Peyer's patch (tissue), 4 donors: ENCODE data around the gene RDH5. TPM values are rescaled to one million over a fixed set of nuclear protein-coding genes. Genes with fewer than 3 reads are reported as not detected.

Experiments used
- DNase-seq, 3 donors: peaks; one replicate each; pipeline ENCODE4 v3.0.0-alpha.2; 2017 to 2019
- H3K27ac ChIP-seq, 4 donors: fragments of 200-600 bp; sonication (generic); one replicate each; pipeline ENCODE4 v1.5.1; 2016 to 2019
- H3K27me3 ChIP-seq, 2 donors: fragments of 200-600 bp; sonication (generic); one replicate each; pipeline ENCODE4 v1.5.1; 2019
- H3K36me3 ChIP-seq, 3 donors: fragments of 200-600 bp; sonication (generic); one replicate each; pipeline ENCODE4 v1.5.1; 2016 to 2019
- H3K4me1 ChIP-seq, 4 donors: fragments of 200-600 bp; sonication (generic); one replicate each; pipeline ENCODE4 v1.5.1; 2016 to 2019
- H3K4me3 ChIP-seq, 4 donors: fragments of 200-600 bp; sonication (generic); 1 replicate in 3 of 4; 2 replicates in 1 of 4; pipeline ENCODE4 v1.5.1; 2016 to 2019; ENCODE audit warnings: mild to moderate bottlenecking in 1 of 4
- H3K9me3 ChIP-seq, 4 donors: fragments of 200-600 bp; sonication (generic); one replicate each; pipeline ENCODE4 v1.5.1; 2016 to 2019; ENCODE audit warnings: mild to moderate bottlenecking in 1 of 4
- CTCF ChIP-seq, 6 experiments: fragments of 450-650 bp in 4 of 6; fragments of 200-600 bp in 2 of 6; sonication (generic) in 1 of 6; IDR thresholded peaks; one replicate each; pipeline ENCODE4 v1.5.1; 2017 to 2019; ENCODE audit warnings: antibody characterized with exemption in 6 of 6, mild to moderate bottlenecking in 3 of 6, moderate library complexity in 1 of 6
- POLR2A ChIP-seq, 2 donors: fragments of 450-650 bp; IDR thresholded peaks; one replicate each; pipeline ENCODE4 v1.5.1; 2017; ENCODE audit warnings: antibody characterized with exemption in 2 of 2, mild to moderate bottlenecking in 2 of 2, moderate library complexity in 2 of 2
- total RNA-seq, 4 donors: library from RNA; depleted of rRNA; stranded (reverse); fragments of >200 nt; gene quantifications; one replicate each; pipeline ENCODE4 v1.1.0, GENCODE V29; 2016

RDH5 gene
- total RNA-seq, 4 donors from 2014 or later = 47.0 to 113 (median 90.9) TPM

- Histone ChIP-seq H3K4me1 (peaks cover 0 to 10% (median 3%) of the 10 kb centered on the region in 4 donors), H3K27ac (no peak overlapping the region), H3K9me3 (no peaks in the 10 kb centered on the region), H3K4me3 (no peak overlapping the region), H3K36me3 (peaks cover 0 to 19% (median 0%) of the 10 kb centered on the region in 3 donors), H3K27me3 (no peaks in the 10 kb centered on the region)
- DNase-seq = no peak
- TF ChIP-seq POLR2A (IDR thresholded peaks at IDR 0.05) = no peak
- no peak for TF ChIP-seq CTCF (IDR thresholded peaks at IDR 0.05)
Measured at GRCh38 chr12:55685671-55686070, 34.5 kb upstream of the RDH5 start.

GRCh38 chr12:55686366-55687010 is 33.7 kb upstream of the RDH5 start:
- no peak for TF ChIP-seq CTCF (IDR thresholded peaks at IDR 0.05)
- no peak for TF ChIP-seq POLR2A (IDR thresholded peaks at IDR 0.05)
- Histone ChIP-seq H3K27ac (no peak overlapping the region), H3K4me3 (no peak overlapping the region), H3K27me3 (no peaks in the 10 kb centered on the region), H3K4me1 (peaks cover 0 to 7% (median 0%) of the 10 kb centered on the region in 4 donors), H3K9me3 (no peaks in the 10 kb centered on the region), H3K36me3 (peaks cover 0 to 19% (median 0%) of the 10 kb centered on the region in 3 donors)
- no peak for DNase-seq

DNA sequence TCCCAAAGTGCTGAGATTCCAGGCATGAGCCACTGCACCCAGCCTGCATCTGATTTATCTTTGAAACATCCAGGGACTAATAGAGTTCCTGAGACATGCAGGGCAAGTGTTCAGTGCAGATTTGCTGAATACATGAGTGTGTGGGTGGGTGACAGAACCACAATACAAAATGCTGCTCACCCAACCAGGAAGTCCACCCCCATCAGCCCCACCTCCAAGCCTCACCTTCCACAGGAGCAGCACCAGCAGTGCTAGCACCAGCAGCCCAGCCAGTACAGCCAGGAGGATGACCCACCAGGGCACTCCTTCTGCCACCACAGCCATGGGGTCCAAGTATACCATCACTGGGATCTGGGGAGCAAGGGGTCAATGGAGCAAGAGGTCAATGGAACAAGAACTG is 32.4 kb upstream of the RDH5 start:
- Histone ChIP-seq H3K4me1 (no peaks in the 10 kb centered on the region), H3K36me3 (peaks cover 0 to 19% (median 0%) of the 10 kb centered on the region in 3 donors), H3K27me3 (no peaks in the 10 kb centered on the region), H3K4me3 (no peak overlapping the region), H3K27ac (no peak overlapping the region), H3K9me3 (no peaks in the 10 kb centered on the region)
- no peak for TF ChIP-seq CTCF (IDR thresholded peaks at IDR 0.05)
- no peak for TF ChIP-seq POLR2A (IDR thresholded peaks at IDR 0.05)
- no peak for DNase-seq

DNA sequence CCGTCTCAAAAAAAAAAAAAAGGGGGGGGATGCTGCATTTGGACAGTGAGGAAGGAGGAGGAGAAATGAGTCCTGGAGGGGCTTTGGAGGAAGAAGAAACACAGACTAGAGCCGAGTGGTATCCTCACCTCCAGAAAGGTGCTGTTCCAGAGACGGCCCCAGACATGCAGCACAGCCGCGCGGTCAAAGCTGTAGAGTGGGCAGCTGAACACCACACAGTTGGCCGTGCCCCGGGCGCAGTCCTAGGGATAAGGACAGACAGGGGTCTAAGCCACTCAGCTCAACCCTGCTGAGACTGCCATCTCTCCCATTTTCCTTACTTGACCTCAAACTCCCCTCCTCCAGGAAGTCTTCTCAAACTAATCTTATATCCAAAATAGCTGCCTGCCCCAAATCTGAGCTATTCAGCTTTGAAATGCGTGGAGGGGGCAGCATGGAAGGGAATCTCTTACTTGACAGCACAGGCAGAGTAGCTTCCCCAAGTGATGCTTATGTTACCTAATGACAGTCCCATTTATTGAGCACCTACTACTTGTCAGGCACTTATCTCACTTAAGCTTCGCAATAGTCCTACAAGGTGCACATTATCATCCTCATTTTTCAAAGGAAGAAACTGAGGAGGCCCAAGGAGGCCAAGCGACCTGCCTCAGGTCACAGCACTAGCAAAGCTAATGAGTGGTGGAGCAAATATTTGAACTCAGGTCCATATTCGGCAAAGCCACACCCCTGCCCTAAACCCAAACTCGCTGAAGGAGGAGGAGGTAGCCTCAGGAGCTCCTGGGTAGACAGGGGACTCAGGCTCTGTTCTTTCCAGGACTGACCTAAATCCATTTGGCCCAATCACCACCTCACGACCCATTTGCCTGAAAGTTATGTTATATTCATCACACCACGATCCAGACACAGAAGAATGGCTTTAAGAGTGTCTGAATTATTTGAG is 31.2 kb upstream of the RDH5 start:
- no peak for TF ChIP-seq POLR2A (IDR thresholded peaks at IDR 0.05)
- TF ChIP-seq CTCF (IDR thresholded peaks at IDR 0.05) = no peak
- Histone ChIP-seq H3K36me3 (peaks cover 0 to 19% (median 0%) of the 10 kb centered on the region in 3 donors), H3K9me3 (no peaks in the 10 kb centered on the region), H3K27me3 (no peaks in the 10 kb centered on the region), H3K4me3 (no peak overlapping the region), H3K27ac (no peak overlapping the region), H3K4me1 (no peaks in the 10 kb centered on the region)
- no peak for DNase-seq

DNA sequence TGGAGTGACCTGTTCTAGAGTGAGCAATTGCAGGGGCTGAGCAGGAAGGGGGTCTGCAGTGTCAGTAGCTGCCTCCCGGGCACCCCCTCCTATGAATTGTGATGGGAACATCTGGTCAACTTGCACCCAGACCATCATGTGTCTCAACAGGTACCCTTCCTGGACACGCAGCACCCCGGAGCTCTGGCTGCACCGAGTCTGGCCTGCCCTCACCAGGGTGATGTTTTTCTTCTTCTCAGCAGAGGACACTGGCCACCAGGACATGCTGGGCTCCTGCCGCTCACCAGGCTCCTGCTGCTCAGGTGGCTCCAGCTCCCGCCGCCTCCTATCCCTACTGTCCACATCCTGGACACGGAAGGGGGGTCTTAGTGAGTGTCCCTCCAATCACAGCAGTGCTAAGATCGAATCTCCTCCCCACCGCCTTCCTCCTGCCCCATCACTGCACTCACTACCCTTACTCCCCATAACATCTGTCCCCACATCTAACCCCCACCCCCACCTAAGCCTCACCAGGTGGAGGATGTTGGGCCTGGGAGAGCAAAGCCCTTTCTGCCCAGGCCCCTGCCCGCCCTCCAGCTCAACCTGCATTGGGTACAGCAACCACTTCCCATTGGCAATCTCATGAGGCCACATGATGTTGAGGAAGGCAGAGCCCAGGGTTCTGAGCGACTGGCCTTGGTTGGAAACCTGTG is 27.4 kb upstream of the RDH5 start:
- no peaks in the 10 kb centered on the region for H3K27me3 ChIP-seq
- peaks cover 0 to 6% (median 0%) of the 10 kb centered on the region in 3 donors for H3K36me3 ChIP-seq
- DNase-seq = no peak
- H3K4me3 ChIP-seq = no peak overlapping the region
- no peaks in the 10 kb centered on the region for H3K9me3 ChIP-seq
- H3K4me1 ChIP-seq = peaks cover 0 to 8% (median 0%) of the 10 kb centered on the region in 4 donors
- H3K27ac ChIP-seq = no peak overlapping the region
- no peak for TF ChIP-seq POLR2A (IDR thresholded peaks at IDR 0.05)
- TF ChIP-seq CTCF (IDR thresholded peaks at IDR 0.05) = no peak
